Ovary (tissue), 3 donors: Measurements from ENCODE around the gene ARMC2.

Experiments
- CTCF ChIP-seq, 3 donors: fragments of 450-650 bp in 2 of 3; fragments of 200-600 bp in 1 of 3; IDR thresholded peaks; one replicate each; pipeline versions ENCODE4 v1.5.1 to v1.8.0; 2016 to 2022; ENCODE audit warnings: antibody characterized with exemption in 3 of 3, mild to moderate bottlenecking in 1 of 3
- POLR2A ChIP-seq: fragments of 450-650 bp; IDR thresholded peaks from one replicate; pipeline ENCODE4 v1.6.1; 2017; ENCODE audit warnings: antibody characterized with exemption, mild to moderate bottlenecking, moderate library complexity
- donor health status: DM: no; HTN: no; CAD: no.

- no peak for TF ChIP-seq POLR2A
- TF ChIP-seq CTCF (IDR thresholded peaks at IDR 0.05), result no peak
Observed at GRCh38 chr6:108799354-108799717, 48.9 kb upstream of the ARMC2 start.
